ENCODE results near the gene CABP7. TPM values are rescaled to one million over a fixed set of nuclear protein-coding genes. Genes with fewer than 3 reads are reported as not detected.

Gene CABP7
- total RNA-seq, 1 experiment from 2014 or later: not detected

DNA sequence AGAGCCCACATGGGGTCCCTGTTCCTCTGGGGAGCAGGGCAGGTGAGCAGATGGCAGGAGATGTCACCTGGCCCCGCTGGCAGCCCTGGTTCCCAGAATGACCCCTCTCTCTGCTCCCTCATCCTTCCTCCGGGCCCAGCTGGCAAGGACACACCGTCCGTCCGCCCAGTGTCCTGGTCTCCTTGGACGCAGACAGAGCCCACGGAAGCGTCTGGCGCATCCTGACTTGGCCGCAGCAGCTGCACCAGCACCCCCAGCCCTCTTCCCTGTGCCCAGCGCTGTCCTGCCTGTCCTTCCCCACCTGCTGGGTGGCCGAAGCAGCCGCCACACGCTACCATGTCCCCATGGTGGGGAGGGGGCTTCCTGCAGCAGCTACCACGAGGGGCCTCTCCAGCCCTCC is 9.6 kb upstream of the CABP7 start:
- Histone ChIP-seq H3K27ac (ENCODE audit: low read depth, low read length) (no peak overlapping the region), H3K4me1 (ENCODE audit: control insufficient read depth in 1 of 2, insufficient read depth in 2 of 2, low read length in 2 of 2) (no peaks in the 10 kb centered on the region), H3K27me3 (ENCODE audit: insufficient read depth, low read length) (no peaks in the 10 kb centered on the region), H3K4me2 (ENCODE audit: low read length) (no peak overlapping the region), H4K20me1 (ENCODE audit: insufficient read depth) (no peaks in the 10 kb centered on the region), H3K79me2 (ENCODE audit: insufficient read depth, low read length) (no peaks in the 10 kb centered on the region), H3K9me3 (ENCODE audit: control insufficient read depth in 1 of 2, insufficient read depth in 1 of 2, low read depth in 1 of 2, low read length in 2 of 2) (no peaks in the 10 kb centered on the region), H3K36me3 (ENCODE audit: control insufficient read depth in 1 of 2, insufficient read depth in 2 of 2, low read length in 2 of 2) (no peaks in the 10 kb centered on the region), H3K4me3 (replicated peaks in 1 of 2; ENCODE audit: low read depth in 1 of 2, low read length in 2 of 2) (no peak overlapping the region), H3K9ac (ENCODE audit: low read length) (no peak overlapping the region), H3K9me2 (ENCODE audit: insufficient read depth) (no peaks in the 10 kb centered on the region), H2AFZ (ENCODE audit: low read depth, low read length, poor library complexity, severe bottlenecking) (no peak overlapping the region)
- TF ChIP-seq, protein P1, sequence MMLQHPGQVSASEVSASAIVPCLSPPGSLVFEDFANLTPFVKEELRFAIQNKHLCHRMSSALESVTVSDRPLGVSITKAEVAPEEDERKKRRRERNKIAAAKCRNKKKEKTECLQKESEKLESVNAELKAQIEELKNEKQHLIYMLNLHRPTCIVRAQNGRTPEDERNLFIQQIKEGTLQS (IDR thresholded peaks at IDR 0.05): no peak
- TF ChIP-seq, protein P2, sequence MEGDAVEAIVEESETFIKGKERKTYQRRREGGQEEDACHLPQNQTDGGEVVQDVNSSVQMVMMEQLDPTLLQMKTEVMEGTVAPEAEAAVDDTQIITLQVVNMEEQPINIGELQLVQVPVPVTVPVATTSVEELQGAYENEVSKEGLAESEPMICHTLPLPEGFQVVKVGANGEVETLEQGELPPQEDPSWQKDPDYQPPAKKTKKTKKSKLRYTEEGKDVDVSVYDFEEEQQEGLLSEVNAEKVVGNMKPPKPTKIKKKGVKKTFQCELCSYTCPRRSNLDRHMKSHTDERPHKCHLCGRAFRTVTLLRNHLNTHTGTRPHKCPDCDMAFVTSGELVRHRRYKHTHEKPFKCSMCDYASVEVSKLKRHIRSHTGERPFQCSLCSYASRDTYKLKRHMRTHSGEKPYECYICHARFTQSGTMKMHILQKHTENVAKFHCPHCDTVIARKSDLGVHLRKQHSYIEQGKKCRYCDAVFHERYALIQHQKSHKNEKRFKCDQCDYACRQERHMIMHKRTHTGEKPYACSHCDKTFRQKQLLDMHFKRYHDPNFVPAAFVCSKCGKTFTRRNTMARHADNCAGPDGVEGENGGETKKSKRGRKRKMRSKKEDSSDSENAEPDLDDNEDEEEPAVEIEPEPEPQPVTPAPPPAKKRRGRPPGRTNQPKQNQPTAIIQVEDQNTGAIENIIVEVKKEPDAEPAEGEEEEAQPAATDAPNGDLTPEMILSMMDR (IDR thresholded peaks at IDR 0.05 in 2 of 3, conservative IDR thresholded peaks at IDR 0.05 in 1 of 3; ENCODE audit: borderline replicate concordance in 1 of 3, insufficient read depth in 1 of 3, low read depth in 2 of 3, low read length in 2 of 3): no peak
- TF ChIP-seq, protein P3, sequence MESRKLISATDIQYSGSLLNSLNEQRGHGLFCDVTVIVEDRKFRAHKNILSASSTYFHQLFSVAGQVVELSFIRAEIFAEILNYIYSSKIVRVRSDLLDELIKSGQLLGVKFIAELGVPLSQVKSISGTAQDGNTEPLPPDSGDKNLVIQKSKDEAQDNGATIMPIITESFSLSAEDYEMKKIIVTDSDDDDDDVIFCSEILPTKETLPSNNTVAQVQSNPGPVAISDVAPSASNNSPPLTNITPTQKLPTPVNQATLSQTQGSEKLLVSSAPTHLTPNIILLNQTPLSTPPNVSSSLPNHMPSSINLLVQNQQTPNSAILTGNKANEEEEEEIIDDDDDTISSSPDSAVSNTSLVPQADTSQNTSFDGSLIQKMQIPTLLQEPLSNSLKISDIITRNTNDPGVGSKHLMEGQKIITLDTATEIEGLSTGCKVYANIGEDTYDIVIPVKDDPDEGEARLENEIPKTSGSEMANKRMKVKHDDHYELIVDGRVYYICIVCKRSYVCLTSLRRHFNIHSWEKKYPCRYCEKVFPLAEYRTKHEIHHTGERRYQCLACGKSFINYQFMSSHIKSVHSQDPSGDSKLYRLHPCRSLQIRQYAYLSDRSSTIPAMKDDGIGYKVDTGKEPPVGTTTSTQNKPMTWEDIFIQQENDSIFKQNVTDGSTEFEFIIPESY (IDR thresholded peaks at IDR 0.05; ENCODE audit: extremely low read depth, insufficient replicate concordance, low read length): no peak
- no peak for TF ChIP-seq TCF7L2 (IDR thresholded peaks at IDR 0.05; ENCODE audit: borderline replicate concordance, extremely low read depth, insufficient read depth, insufficient read length)
- TF ChIP-seq, protein P4, sequence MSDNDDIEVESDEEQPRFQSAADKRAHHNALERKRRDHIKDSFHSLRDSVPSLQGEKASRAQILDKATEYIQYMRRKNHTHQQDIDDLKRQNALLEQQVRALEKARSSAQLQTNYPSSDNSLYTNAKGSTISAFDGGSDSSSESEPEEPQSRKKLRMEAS (IDR thresholded peaks at IDR 0.05): no peak
- TF ChIP-seq RAD21 (IDR thresholded peaks at IDR 0.05; ENCODE audit: low read depth): no peak
- TF ChIP-seq ELF1 (IDR thresholded peaks at IDR 0.05; ENCODE audit: borderline replicate concordance, low read depth): no peak
- TF ChIP-seq POLR2AphosphoS5 (IDR thresholded peaks at IDR 0.05; ENCODE audit: low read depth, low read length): no peak
- no peak for TF ChIP-seq EZH2phosphoT487 (IDR thresholded peaks at IDR 0.05; ENCODE audit: borderline replicate concordance)
- no peak for TF ChIP-seq EZH2 (IDR thresholded peaks at IDR 0.05)
- TF ChIP-seq, protein P5, sequence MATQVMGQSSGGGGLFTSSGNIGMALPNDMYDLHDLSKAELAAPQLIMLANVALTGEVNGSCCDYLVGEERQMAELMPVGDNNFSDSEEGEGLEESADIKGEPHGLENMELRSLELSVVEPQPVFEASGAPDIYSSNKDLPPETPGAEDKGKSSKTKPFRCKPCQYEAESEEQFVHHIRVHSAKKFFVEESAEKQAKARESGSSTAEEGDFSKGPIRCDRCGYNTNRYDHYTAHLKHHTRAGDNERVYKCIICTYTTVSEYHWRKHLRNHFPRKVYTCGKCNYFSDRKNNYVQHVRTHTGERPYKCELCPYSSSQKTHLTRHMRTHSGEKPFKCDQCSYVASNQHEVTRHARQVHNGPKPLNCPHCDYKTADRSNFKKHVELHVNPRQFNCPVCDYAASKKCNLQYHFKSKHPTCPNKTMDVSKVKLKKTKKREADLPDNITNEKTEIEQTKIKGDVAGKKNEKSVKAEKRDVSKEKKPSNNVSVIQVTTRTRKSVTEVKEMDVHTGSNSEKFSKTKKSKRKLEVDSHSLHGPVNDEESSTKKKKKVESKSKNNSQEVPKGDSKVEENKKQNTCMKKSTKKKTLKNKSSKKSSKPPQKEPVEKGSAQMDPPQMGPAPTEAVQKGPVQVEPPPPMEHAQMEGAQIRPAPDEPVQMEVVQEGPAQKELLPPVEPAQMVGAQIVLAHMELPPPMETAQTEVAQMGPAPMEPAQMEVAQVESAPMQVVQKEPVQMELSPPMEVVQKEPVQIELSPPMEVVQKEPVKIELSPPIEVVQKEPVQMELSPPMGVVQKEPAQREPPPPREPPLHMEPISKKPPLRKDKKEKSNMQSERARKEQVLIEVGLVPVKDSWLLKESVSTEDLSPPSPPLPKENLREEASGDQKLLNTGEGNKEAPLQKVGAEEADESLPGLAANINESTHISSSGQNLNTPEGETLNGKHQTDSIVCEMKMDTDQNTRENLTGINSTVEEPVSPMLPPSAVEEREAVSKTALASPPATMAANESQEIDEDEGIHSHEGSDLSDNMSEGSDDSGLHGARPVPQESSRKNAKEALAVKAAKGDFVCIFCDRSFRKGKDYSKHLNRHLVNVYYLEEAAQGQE (IDR thresholded peaks at IDR 0.05; ENCODE audit: low read depth): no peak
- TF ChIP-seq YY1 (IDR thresholded peaks at IDR 0.05; ENCODE audit: extremely low read depth, insufficient replicate concordance, low read depth, low read length): no peak
- TF ChIP-seq EGR1 (IDR thresholded peaks at IDR 0.05; ENCODE audit: low read depth): no peak
- TF ChIP-seq FOSL1 (IDR thresholded peaks at IDR 0.05; ENCODE audit: low read depth): no peak
- no peak for TF ChIP-seq SIN3A (IDR thresholded peaks at IDR 0.05; ENCODE audit: low read depth)
- no peak for TF ChIP-seq ZFX (IDR thresholded peaks at IDR 0.05)
- TF ChIP-seq CBX3 (IDR thresholded peaks at IDR 0.05; ENCODE audit: low read depth): no peak
- no peak for TF ChIP-seq JUND (IDR thresholded peaks at IDR 0.05)
- no peak for TF ChIP-seq ZNF274 (IDR thresholded peaks at IDR 0.05; ENCODE audit: low read depth, low read length)
- TF ChIP-seq SRF (IDR thresholded peaks at IDR 0.05; ENCODE audit: low read depth): no peak
- BruUV-seq (replicated peaks): no TSS peak
- DNase-seq (ENCODE audit: low read depth, low spot score): no peak
- intact Hi-C loops (cut with micrococcal nuclease): no loop called here
- ChIA-PET POLR2A (no interaction called here), CTCF (no interaction called here), RAD21 (ENCODE audit: low non-redundant PET in 1 of 2, low total read pairs in 2 of 2, uncharacterized antibody in 2 of 2, unreplicated experiment in 2 of 2) (no interaction called here)
- ATAC-seq: no peak
